Nucleus accumbens (tissue), 56 donors: Measurements from ENCODE around the gene OLFM1.
"Not testable (repeated sequence)": the region's sequence is repeated elsewhere in the genome, so short reads cannot be mapped to it uniquely, and the experiment has no call there.

Experiments used
- DNase-seq, 56 donors: peaks; one replicate each; lab custom pipeline; 2025; lab: John Stamatoyannopoulos, UW

Gene OLFM1

GRCh38 chr9:135056541-135056940 is 30.9 kb upstream of the OLFM1 start:
- no peak for DNase-seq

- no peak for DNase-seq
Measured at GRCh38 chr9:135060461-135061116, 26.9 kb upstream of the OLFM1 start.

- no peak for DNase-seq
Measured at GRCh38 chr9:135061441-135061840, 26.0 kb upstream of the OLFM1 start.

GRCh38 chr9:135062254-135062653 is 25.2 kb upstream of the OLFM1 start:
- no peak for DNase-seq

- not testable (repeated sequence) for DNase-seq
Measured at GRCh38 chr9:135063466-135063865, 24.0 kb upstream of the OLFM1 start.

- not testable (repeated sequence) for DNase-seq
Measured at GRCh38 chr9:135063888-135064287, 23.6 kb upstream of the OLFM1 start.

GRCh38 chr9:135065151-135065550 is 22.3 kb upstream of the OLFM1 start:
- no peak for DNase-seq

GRCh38 chr9:135065804-135066203 is 21.7 kb upstream of the OLFM1 start:
- DNase-seq: no peak

- DNase-seq: no peak
Measured at GRCh38 chr9:135066291-135066690, 21.2 kb upstream of the OLFM1 start.

- DNase-seq: no peak
Measured at GRCh38 chr9:135067096-135067710, 20.3 kb upstream of the OLFM1 start.

- no peak for DNase-seq
Measured at GRCh38 chr9:135068776-135069415, 18.6 kb upstream of the OLFM1 start.

GRCh38 chr9:135069558-135070197 is 17.8 kb upstream of the OLFM1 start:
- no peak for DNase-seq

GRCh38 chr9:135070198-135070951 is 17.1 kb upstream of the OLFM1 start:
- DNase-seq: peak in 17 of 56 donors; percentile 10 to 75 (median 32)

GRCh38 chr9:135070964-135071735 is 16.3 kb upstream of the OLFM1 start:
- DNase-seq: no peak

GRCh38 chr9:135073081-135073740 is 14.3 kb upstream of the OLFM1 start:
- DNase-seq: no peak

- DNase-seq: no peak
Measured at GRCh38 chr9:135073741-135074305, 13.6 kb upstream of the OLFM1 start.

GRCh38 chr9:135074354-135075233 is 12.9 kb upstream of the OLFM1 start:
- no peak for DNase-seq
